A673 (cell line): ENCODE measurements around the gene MAZ. TPM values are rescaled to one million over a fixed set of nuclear protein-coding genes. Genes with fewer than 3 reads are reported as not detected.

ENCODE experiments used
- BruUV-seq: library from RNA; stranded (reverse); fragments of 400-500 nt; replicated peaks from 2 replicates; lab custom pipeline; 2021; lab: Mats Ljungman, UMichigan
- CTCF ChIA-PET: fragments of 300-600 bp; sonication (Branson Sonifier 250); formaldehyde crosslinking; loops from one replicate; lab custom pipeline; 2022; ENCODE audit warnings: antibody characterized with exemption; lab: Charles Lee
- POLR2A ChIA-PET: fragments of 300-600 bp; sonication (Branson Sonifier 250); formaldehyde crosslinking; loops from one replicate; lab custom pipeline; 2022; ENCODE audit warnings: antibody characterized with exemption; ENCODE audit not compliant: low non-redundant PET; lab: Charles Lee
- DNase-seq: peaks from one replicate; pipeline ENCODE4 v3.0.0-alpha.2; 2015; ENCODE audit warnings: low spot score
- H3K27ac ChIP-seq: fragments of 200-600 bp; sonication (generic); 2 replicates; pipeline ENCODE4 v1.5.1; 2016; ENCODE audit warnings: mixed run types, low read depth, mild to moderate bottlenecking, mixed read lengths, antibody characterized with exemption, low read length; ENCODE audit not compliant: poor library complexity, severe bottlenecking
- H3K27me3 ChIP-seq: fragments of 200-600 bp; sonication (generic); replicated peaks from 2 replicates; pipeline ENCODE4 v1.6.1; 2017; ENCODE audit warnings: mixed run types, low read depth, mild to moderate bottlenecking, mixed read lengths, antibody characterized with exemption, low read length; ENCODE audit not compliant: insufficient read depth, poor library complexity
- H3K36me3 ChIP-seq: fragments of 200-600 bp; sonication (generic); 2 replicates; pipeline ENCODE4 v1.6.1; 2016; ENCODE audit warnings: mixed run types, mild to moderate bottlenecking, mixed read lengths, antibody characterized with exemption, low read length; ENCODE audit not compliant: insufficient read depth, poor library complexity, severe bottlenecking
- H3K4me1 ChIP-seq: fragments of 200-600 bp; sonication (generic); 2 replicates; pipeline ENCODE4 v1.6.1; 2017; ENCODE audit warnings: mixed run types, mild to moderate bottlenecking, mixed read lengths, antibody characterized with exemption, low read length; ENCODE audit not compliant: insufficient read depth, poor library complexity, severe bottlenecking
- H3K4me3 ChIP-seq: fragments of 200-600 bp; sonication (generic); 2 replicates; pipeline ENCODE4 v1.5.1; 2016; ENCODE audit warnings: low read depth, mixed run types, mild to moderate bottlenecking, mixed read lengths, low read length; ENCODE audit not compliant: poor library complexity, severe bottlenecking
- H3K9me3 ChIP-seq: fragments of 200-600 bp; sonication (generic); 2 replicates; pipeline ENCODE4 v1.6.1; 2016; ENCODE audit warnings: mixed run types, low read depth, mild to moderate bottlenecking, mixed read lengths, antibody characterized with exemption, low read length; ENCODE audit not compliant: poor library complexity, severe bottlenecking
- EZH2 ChIP-seq: fragments of 200-600 bp; sonication (generic); IDR thresholded peaks from 2 replicates; pipeline ENCODE4 v1.6.1; 2017; ENCODE audit warnings: borderline replicate concordance, low read depth, mild to moderate bottlenecking, mixed read lengths, antibody characterized with exemption, low read length; ENCODE audit not compliant: poor library complexity, severe bottlenecking
- intact Hi-C: fragments of 100-400 bp; cut with micrococcal nuclease; formaldehyde crosslinking; loops from one replicate; pipeline ENCODE4 v1.10.0; 2022; ENCODE audit not compliant: unreplicated experiment
- total RNA-seq: library from RNA; stranded (reverse); gene quantifications from 2 replicates; pipeline ENCODE4 v1.2.3, GENCODE V29; 2021
- TF ChIP-seq, protein P1 (sequence below): fragments of 300-800, 200-600 bp; sonication (generic); conservative IDR thresholded peaks from 2 replicates; pipeline ENCODE4 v1.5.1; 2017; ENCODE audit warnings: low read depth, mild to moderate bottlenecking, antibody characterized with exemption, low read length, moderate library complexity, mixed read lengths

MAZ gene
- total RNA-seq, 1 experiment from 2014 or later = 516 TPM

DNA sequence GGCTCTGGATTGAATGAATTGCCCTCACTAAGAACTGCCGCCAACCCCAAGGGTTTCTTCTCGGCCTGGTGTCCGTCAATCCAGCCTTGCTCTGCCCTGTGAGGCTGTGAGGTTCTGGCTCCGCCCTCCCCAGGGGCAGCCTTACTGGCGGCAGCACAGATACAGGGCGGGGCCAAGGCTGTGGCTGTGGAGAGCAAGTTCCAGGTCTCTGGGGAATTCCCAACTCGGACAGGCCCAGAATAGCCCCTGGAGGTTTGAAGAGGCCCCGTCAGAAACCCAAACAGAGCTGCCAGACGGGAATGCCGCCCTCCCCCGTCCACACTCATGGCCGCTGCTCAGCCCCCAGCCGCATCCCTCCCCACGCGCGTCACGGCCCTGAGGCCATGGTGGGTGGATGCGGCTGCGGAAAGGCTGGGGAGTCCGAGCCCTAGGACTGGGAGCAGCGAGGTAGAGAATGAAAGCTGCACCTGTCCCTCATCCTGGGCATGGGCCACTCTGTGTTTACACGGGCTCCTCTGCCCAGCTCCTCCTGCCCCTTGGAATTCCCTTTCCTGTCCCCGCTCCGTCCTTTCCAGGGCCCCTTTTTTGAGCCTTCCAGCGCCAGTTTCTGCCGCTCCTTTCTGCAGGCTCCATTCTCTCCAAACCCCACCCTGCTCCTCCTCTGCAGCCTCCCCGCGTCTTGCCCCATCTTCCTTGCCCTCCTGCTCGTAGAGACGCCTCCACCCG, 5.0 kb downstream of the MAZ start:
- Histone ChIP-seq H3K36me3 (peaks cover 24% of the 10 kb centered on the region), H3K27ac (peak overlapping the region; percentile 95), H3K27me3 (no peaks in the 10 kb centered on the region), H3K9me3 (no peaks in the 10 kb centered on the region), H3K4me3 (peak overlapping the region; percentile 58), H3K4me1 (peaks cover 51% of the 10 kb centered on the region)
- POLR2A ChIA-PET = no interaction called here
- BruUV-seq = no TSS peak
- DNase-seq = peak; percentile 94
- intact Hi-C loops = loop anchor here (10.0 kb wide), 1 partner anchor 53 kb away; the partner anchor contains the start of gene CDIPT
- TF ChIP-seq, protein P1, sequence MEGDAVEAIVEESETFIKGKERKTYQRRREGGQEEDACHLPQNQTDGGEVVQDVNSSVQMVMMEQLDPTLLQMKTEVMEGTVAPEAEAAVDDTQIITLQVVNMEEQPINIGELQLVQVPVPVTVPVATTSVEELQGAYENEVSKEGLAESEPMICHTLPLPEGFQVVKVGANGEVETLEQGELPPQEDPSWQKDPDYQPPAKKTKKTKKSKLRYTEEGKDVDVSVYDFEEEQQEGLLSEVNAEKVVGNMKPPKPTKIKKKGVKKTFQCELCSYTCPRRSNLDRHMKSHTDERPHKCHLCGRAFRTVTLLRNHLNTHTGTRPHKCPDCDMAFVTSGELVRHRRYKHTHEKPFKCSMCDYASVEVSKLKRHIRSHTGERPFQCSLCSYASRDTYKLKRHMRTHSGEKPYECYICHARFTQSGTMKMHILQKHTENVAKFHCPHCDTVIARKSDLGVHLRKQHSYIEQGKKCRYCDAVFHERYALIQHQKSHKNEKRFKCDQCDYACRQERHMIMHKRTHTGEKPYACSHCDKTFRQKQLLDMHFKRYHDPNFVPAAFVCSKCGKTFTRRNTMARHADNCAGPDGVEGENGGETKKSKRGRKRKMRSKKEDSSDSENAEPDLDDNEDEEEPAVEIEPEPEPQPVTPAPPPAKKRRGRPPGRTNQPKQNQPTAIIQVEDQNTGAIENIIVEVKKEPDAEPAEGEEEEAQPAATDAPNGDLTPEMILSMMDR = no peak
- no peak for TF ChIP-seq EZH2
- CTCF ChIA-PET = interaction anchor here (0.7 to 0.8 kb wide), 2 partner anchors 37 to 82 kb away, joined by 4 to 6 read pairs; no protein-coding TSS in a partner anchor

DNA sequence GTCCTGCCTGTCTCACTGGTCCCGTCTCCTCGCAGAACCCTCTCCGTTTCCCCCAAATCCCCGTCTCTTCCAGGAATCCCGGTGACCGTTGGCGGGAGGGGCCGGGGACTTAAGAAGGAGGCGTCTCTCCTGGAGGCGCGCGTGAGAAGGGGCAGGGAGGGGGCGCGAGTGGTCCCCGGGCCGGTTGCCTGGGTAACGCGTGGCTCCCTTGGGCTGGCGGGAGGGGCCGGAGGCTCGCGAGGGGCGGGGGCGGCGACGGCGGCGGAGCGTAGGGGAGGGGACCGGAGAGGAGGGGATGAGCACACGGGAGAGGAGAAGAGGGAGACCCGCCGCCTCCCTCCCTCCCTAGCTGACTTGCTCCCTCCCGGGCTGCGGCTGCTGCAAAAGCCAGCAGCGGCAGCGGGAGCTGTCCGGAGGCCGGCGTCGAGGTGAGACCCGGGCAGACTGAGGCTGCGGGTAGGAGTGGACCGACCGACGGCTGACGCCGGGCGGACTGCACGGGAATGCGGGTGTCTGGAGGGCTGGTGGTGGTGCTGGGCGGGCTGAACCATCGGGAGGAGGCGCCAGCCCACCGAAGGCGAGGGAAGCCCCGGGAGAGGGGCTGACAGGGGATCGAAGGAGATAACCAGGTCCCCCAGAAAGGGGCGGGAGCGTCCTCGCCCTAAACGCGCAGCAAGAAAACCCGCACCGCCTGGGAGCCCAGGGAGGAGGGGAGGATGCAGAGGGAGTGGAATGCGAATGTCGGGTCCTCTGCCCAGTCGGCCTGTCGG, 5.8 kb downstream of the MAZ start, which contains the start of gene PRRT2:
TSS of gene PRRT2 (plus strand) at position 298 of the 770 bp plus-strand sequence. CDS start 862 bp downstream, outside the sequence.
- no peaks in the 10 kb centered on the region for H3K9me3 ChIP-seq
- POLR2A ChIA-PET = no interaction called here
- H3K27me3 ChIP-seq = no peaks in the 10 kb centered on the region
- H3K27ac ChIP-seq = peak within 1 kb of the TSS; percentile 95
- DNase-seq = peak; percentile 79
- H3K4me3 ChIP-seq = peak within 1 kb of the TSS; percentile 58
- BruUV-seq = no TSS peak
- intact Hi-C loops = loop anchor here (10.0 kb wide), 1 partner anchor 53 kb away; the partner anchor contains the start of gene CDIPT
- CTCF ChIA-PET = interaction anchor here (0.8 kb wide), 1 partner anchor 36 kb away, joined by 6 read pairs; no protein-coding TSS in a partner anchor
- TF ChIP-seq EZH2 = no peak
- TF ChIP-seq, protein P1 = no peak
- H3K4me1 ChIP-seq = peaks cover 51% of the 10 kb centered on the region
- H3K36me3 ChIP-seq = peaks cover 24% of the 10 kb centered on the region
